NCI-H1092 (cell line): ENCODE data around the gene TP53RK.
"Not testable (repeated sequence)": the region's sequence is repeated elsewhere in the genome, so short reads cannot be mapped to it uniquely, and the experiment has no call there.

Source experiments
- DNase-seq: peaks from one replicate; lab custom pipeline; 2025; lab: John Stamatoyannopoulos, UW

Gene TP53RK

DNA sequence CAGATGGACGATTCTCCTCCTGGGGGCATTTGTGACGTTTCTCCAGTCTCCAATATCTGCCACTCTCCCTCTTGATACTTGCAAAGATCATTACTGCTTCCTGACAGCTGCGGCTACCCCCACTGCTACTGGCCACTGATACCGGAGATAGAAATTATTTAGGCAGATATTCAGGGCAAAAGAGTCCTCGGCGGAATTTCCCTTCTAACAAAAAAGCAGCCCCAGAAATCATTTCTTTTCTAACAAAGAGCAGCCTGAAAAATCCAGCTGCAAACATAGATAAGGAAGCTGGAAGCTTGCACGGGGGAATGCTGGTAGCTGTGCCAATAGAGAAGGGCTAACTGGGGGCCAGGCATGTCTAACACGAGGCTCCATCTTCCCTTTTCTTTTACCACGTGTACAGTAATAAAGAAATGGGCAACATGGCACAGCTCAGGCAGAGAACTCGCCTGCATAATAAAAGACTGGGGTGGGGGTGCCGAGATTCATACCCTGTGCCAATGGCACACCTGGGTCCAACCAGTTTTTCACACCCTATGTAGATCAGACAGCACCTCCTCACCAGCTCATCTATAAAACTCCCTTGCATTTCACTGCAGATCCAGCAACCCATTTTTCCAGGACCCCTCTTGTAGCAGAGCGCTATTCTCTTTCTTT is 6.1 kb downstream of the TP53RK start:
- DNase-seq = no peak

- no peak for DNase-seq
These were observed 7.0 kb downstream of the TP53RK start for GRCh38 chr20:46682063-46682821.

- DNase-seq = peak; percentile 66
These were observed 8.0 kb downstream of the TP53RK start for GRCh38 chr20:46681032-46681854.

- no peak for DNase-seq
These were observed 8.6 kb downstream of the TP53RK start for GRCh38 chr20:46680684-46681031.

GRCh38 chr20:46678516-46678915 is 10.7 kb downstream of the TP53RK start:
- DNase-seq = no peak

DNA sequence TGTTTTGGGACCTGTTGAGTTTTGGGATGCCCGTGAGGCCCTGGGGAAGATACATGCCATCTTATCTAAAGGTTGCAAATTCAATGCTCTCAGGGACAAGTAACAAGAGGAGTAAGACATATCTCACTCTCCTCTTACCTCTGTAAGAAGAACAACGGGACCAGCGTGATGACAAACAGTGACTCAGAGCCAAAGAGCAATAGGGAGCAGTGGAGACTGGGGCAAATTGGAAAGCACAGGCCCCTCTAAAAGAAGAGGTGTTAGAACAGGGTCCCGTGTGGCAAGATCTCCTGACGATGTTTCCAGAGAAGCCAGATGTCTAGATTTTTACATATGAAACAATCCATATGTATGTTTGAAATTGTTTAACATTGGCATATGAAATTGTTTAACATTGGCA is 11.6 kb downstream of the TP53RK start:
- DNase-seq = no peak

- not testable (repeated sequence) for DNase-seq
These were observed 12.5 kb downstream of the TP53RK start for GRCh38 chr20:46676649-46677316.

DNA sequence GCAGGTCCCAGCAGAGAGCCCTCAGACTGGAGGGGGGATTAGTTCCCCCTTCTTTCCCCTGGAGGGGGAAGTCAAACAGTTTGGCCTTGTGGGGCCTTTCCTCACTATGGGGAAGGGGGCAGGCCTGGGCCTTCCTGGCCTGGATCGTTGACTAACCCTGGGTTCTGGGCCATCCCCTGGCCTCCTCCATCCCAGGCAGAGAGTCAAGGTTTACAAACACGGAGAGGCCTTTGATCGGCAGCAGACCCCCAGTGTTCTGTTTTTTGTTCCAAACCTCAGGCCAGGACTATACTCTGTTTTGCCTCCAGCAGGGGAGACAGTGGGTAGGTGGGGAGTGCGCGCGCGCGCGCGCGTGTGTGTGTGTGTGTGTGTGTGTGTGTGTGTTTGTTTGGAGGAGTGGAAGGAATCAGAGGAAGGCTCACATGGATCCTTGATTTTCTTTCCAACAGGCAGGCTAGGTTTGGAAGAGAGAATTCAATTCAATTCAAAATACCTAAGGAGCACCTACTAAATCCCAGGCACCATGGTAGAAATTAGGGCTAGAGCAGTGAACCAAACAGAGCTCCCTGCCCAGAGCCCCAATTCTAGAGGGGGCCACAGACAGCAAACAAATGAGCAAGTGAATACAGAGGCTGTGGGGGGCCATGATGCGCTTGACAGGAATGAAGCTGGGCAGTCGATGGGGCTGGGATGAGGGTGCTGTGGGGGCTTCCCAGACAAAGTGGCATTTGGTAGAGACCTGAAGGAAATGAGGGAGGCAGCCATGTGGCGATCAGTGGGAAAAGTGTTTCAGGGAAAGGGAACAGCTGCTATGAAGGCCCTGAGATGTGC is 14.8 kb downstream of the TP53RK start:
- no peak for DNase-seq

DNA sequence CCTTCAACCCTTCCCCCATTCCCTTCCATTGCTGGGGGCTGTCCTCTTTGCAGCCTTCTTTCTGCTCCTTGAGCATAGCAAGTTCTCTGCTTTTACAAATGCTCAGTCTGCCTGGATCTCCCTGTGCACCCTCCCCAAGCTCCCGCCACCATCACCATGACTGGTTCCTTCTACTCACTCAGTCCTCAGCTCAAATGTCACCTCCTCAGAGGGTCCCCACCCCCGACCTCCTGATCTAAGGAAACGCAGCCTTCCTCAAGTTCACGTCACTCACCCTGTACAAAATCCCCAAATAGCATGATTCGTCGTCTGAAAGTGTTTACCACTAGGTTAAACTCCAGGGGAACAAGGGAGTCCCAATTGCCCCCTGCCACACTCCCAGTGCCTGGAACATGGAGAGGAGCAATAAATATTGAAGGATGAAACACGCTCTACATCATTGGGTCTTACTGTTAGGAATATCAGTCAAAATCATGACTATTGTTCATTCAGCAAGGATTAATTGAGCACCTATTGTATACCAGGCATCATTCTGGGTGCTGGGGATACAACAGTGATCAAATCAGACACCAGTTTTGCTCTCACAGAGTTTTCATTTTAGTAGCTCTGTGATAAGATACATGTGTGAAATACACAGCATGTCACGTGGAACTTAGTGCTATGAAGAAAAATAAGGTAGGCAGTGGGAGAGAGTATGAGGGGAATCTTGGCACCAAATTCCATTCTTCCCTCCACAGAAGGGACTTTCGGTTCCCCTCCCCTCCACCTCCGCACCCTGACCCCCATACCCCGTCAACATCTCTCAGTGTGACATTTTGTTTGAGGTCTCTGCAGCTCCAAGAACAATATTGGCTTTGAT is 15.6 kb downstream of the TP53RK start:
- DNase-seq = no peak

GRCh38 chr20:46672543-46673148 is 16.6 kb downstream of the TP53RK start:
- DNase-seq = no peak

DNA sequence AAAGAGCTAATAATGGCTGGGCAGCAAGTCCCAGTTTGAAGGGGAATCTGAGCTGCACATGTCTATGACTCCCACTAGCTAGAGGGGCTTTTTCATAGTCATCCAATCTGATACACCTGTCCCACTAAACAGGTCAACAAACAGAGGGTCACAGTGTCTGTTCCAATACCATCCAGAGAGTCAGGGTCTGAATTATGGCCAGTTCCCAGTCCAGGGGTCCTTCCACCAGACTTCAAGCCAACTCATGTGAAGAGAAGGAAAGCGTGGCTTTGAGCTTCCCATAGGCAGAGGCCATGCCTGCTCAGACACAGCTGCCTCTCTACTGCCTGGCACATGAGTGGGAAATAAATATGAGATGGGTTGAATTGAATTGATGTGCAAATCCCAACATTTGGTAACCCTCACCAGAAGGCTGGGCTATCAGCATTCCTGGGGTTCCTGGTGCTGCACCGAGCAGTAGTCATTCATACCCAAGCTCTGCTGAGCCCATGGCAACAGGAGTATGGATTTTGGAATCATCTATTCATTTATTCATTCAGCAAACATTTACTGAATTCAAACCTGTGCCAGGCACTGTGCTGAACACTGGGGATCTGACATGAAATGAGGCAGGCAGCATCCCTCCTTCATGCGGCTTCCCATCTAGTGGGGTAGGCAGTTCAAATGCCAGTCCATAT is 17.2 kb downstream of the TP53RK start:
- no peak for DNase-seq

DNA sequence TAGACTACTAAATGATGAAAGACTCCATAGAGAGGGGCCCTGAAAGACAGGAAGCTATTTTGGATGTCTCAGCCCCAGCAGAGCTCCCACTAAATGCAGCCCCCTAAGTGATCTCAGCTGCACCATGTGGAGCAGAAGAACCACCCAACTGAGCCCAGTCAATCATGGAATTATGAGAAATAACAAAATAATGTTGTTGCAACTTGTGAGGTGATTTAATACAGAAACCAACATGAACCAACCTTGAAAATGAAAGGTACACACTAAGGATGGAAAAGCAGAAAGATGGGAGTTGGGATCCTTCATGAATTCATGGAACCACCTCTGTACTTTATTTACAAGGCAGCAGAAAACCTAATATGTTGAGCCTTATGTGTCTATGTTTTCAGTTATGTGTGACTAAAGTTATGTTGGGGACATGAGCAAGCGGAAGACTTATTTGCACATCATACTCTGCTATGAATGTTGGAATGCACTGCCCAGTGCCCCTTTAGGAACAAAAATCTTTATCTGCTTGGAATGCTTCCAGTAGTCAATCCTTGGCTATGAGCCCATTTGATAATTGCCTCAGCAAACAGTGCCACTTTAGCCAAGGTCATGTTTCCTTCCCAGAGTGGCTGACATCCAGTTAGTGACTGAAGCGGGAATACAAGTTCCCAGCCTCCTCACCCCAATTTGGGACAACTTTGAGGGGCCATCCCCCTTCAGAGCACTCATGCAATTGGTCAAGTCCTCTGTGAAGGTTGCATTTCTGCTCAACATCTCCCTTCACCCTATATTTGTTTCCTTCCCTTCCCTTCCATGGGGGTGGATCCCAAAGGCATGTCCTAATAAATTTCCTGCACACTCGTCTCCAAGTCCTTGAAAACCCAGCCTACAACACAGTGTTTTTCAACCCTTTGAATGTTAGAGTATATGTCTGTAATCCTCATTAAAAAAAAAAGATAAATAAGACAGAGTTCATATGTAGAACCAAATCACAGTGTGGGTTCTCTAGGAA is 18.4 kb downstream of the TP53RK start:
- no peak for DNase-seq

DNA sequence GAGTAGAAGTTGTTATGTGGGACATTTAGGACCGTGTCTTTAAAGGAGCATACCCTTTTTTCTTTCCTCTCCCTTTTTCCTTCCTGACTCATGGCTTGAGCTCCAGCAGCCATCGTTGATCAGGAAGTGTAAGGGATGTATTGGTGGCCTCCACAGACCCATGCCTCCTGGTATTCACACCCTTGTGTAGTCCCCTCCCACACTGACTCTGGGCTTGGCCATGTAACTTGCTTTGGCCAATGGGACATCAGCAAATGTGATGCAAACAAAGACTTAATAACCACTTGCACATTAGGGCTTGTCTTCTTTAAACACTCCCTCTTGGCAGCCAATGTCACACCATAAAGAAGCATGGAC is 19.0 kb downstream of the TP53RK start:
- DNase-seq = no peak

GRCh38 chr20:46666818-46667515 is 22.3 kb downstream of the TP53RK start:
- no peak for DNase-seq

- DNase-seq = no peak
These were observed 22.9 kb downstream of the TP53RK start for GRCh38 chr20:46666306-46666705.

DNA sequence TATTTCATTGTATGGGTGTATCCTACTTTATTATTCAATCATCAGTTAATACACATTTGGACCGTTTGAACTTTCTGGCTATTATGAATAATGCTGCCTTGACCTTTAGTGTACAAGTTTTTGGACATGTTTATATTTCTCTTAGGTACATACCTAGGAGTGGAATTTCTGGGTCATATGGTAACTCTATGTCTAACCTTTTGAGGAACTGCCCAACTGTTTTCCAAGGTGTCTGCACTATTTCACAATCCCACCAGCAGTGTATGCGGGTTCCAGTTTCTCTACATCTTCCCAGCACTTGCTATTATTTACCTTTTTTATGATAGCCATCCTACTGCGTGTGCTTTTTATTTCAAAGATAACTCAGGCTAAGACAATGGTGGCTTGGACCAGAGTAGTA is 23.6 kb downstream of the TP53RK start:
- no peak for DNase-seq

- DNase-seq = no peak
These were observed 25.7 kb downstream of the TP53RK start for GRCh38 chr20:46663531-46663930.

GRCh38 chr20:46661659-46662058 is 27.6 kb downstream of the TP53RK start:
- no peak for DNase-seq
